ENCODE data around the gene RBM18. TPM values are rescaled to one million over a fixed set of nuclear protein-coding genes. Genes with fewer than 3 reads are reported as not detected.

RBM18 gene
- total RNA-seq, 2 donors from 2014 or later = 19.2 to 23.2 TPM

DNA sequence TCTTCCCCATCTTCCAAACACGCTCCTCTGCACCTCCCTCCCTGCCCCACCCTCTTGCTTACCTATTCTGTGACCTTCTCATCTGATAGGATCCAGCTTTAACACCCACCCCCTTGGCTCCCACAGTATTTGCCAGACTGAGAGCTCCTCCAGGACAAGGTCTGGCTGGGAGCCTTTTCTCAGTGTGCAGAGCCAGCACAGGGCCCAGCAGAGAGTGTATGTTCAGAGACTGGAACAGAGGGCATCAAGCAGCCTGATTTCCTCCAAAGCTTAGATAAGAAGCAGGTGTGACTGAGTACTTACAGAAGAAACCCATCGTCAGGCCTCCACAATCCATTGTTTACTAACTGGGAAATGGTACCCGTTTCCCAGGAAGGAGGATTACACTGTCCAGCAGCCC, 62.5 kb downstream of the RBM18 start:
- TF ChIP-seq, protein P1, sequence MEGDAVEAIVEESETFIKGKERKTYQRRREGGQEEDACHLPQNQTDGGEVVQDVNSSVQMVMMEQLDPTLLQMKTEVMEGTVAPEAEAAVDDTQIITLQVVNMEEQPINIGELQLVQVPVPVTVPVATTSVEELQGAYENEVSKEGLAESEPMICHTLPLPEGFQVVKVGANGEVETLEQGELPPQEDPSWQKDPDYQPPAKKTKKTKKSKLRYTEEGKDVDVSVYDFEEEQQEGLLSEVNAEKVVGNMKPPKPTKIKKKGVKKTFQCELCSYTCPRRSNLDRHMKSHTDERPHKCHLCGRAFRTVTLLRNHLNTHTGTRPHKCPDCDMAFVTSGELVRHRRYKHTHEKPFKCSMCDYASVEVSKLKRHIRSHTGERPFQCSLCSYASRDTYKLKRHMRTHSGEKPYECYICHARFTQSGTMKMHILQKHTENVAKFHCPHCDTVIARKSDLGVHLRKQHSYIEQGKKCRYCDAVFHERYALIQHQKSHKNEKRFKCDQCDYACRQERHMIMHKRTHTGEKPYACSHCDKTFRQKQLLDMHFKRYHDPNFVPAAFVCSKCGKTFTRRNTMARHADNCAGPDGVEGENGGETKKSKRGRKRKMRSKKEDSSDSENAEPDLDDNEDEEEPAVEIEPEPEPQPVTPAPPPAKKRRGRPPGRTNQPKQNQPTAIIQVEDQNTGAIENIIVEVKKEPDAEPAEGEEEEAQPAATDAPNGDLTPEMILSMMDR (IDR thresholded peaks at IDR 0.05) = no peak
- DNase-seq (ENCODE audit: low spot score) = no peak
- Histone ChIP-seq H3K27me3 (no peaks in the 10 kb centered on the region), H3K4me1 (no peaks in the 10 kb centered on the region), H3K4me3 (no peak overlapping the region), H3K36me3 (no peaks in the 10 kb centered on the region), H3K27ac (no peak overlapping the region), H3K9me3 (no peaks in the 10 kb centered on the region)

DNA sequence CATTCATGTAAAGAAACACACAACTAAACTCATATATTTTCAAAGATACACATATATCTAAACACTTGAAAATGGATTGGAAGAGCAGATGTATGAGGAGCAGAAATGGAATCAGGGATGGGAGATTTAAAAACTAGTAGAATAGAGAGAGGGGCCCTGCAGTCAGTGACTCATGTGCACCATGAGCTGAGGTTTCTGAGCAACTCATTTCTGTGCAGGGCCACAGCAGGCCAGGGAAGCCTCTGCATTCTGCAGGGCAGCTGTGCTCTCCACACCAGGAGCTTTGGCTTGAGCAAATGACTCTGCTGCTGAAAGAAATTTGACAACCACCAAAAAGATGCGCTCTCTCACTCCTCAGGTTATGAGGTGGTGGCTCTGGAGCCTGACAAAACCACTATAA, 63.0 kb downstream of the RBM18 start:
- no peaks in the 10 kb centered on the region for H3K27me3 ChIP-seq
- no peaks in the 10 kb centered on the region for H3K4me1 ChIP-seq
- H3K36me3 ChIP-seq = no peaks in the 10 kb centered on the region
- H3K27ac ChIP-seq = no peak overlapping the region
- H3K9me3 ChIP-seq = no peaks in the 10 kb centered on the region
- DNase-seq (ENCODE audit: low spot score) = no peak
- H3K4me3 ChIP-seq = no peak overlapping the region
- TF ChIP-seq, protein P1 (IDR thresholded peaks at IDR 0.05) = no peak

DNA sequence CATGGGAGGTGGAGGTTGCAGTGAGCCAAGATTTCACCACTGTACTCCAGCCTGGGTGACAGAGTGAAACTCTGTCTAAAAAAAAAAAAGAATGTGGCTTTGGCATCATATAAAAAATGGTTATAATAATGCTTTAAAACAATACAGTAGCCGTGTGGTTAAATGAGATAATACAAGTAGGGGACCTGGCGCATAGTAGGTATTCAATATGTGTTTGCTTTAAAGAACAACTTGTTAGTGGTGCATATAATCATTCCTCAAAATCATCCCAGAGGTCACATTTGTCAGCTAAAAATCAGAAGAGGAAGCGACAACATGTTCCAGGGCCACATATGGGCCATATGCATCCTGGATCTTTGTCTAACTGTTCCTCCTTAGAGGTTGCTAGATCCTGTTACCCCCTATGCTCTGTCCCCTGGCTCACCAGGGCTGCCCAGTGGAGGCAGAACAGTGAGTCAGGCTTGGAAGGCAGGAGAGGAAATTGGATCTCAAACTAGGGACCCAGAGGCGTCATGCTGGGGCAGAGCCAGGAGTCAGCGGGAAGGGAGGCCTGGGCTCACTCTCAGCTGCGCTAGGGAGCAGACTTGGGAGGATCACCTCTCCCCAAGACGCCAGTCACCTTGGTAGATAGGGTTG, 63.6 kb downstream of the RBM18 start:
- Histone ChIP-seq H3K36me3 (no peaks in the 10 kb centered on the region), H3K4me3 (no peak overlapping the region), H3K27ac (no peak overlapping the region), H3K4me1 (no peaks in the 10 kb centered on the region), H3K9me3 (no peaks in the 10 kb centered on the region), H3K27me3 (no peaks in the 10 kb centered on the region)
- DNase-seq (ENCODE audit: low spot score) = no peak
- TF ChIP-seq, protein P1 (IDR thresholded peaks at IDR 0.05) = no peak

DNA sequence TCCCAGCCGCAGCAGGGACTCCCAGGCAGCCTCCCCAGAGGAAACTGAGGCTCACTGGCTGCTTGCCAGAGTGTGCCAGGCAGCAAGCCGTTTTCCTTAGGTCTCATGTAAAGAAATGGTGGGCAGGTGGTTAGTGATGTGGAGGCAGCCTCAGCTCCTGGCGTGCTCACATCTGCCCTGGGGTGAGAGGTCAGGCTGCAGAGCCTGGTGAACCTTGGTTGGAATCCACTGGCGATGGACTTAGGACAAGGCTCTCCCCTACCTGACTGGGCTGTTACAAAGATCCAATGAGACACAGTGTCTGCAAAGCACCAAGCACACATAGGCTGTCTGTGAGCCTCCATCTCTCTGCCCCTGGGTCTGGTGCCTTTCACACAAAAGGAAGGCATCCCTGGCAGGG, 66.8 kb downstream of the RBM18 start:
- no peaks in the 10 kb centered on the region for H3K27me3 ChIP-seq

DNA sequence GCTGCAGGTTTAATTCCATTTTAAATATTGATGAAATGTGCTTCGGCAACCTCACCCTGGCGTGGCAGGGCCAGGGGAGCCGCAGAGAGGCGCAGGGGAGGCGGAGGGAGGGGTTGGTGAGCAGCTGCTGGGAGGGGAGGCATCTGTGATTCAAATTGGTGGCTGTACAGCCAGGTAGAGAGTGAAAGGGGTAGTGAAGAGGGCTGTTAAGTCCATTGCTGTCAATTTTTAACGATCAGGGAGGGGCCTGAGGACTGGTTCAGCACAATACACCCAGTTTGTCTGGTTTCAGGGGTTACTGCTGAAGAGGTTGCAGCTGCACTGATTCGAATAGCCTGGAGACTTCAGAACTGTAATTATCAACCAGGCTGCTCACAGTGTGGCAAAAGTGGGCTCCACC, 67.2 kb downstream of the RBM18 start:
- Histone ChIP-seq H3K27me3 (no peaks in the 10 kb centered on the region), H3K36me3 (no peaks in the 10 kb centered on the region), H3K4me1 (no peaks in the 10 kb centered on the region), H3K9me3 (no peaks in the 10 kb centered on the region), H3K4me3 (no peak overlapping the region), H3K27ac (no peak overlapping the region)
- TF ChIP-seq, protein P1 (IDR thresholded peaks at IDR 0.05) = no peak
- DNase-seq (ENCODE audit: low spot score) = no peak

More for the DNA sequence above, 66.8 kb downstream of the RBM18 start:
- H3K9me3 ChIP-seq = no peaks in the 10 kb centered on the region
- no peak overlapping the region for H3K4me3 ChIP-seq
- H3K36me3 ChIP-seq = no peaks in the 10 kb centered on the region
- no peak overlapping the region for H3K27ac ChIP-seq
- no peak for DNase-seq (ENCODE audit: low spot score)
- H3K4me1 ChIP-seq = no peaks in the 10 kb centered on the region
- TF ChIP-seq, protein P1 (IDR thresholded peaks at IDR 0.05) = no peak

DNA sequence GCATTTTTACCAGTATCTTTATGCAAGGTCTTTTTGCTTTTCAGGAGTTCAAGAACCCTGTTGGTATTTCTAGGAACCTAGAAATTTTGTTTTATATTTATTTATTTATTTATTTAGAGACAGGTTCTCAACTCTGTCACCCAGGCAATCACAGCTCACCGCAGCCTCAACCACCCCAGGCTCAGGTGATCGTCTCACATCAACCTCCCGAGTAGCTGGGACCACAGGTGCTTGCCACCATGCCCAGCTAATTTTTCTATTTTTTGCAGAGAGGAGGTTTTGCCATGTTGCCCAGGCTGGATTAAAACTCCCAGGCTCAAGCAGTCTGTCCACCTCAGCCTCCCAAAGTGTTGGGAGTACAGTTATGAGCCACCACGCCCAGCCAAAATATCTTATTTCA, 68.8 kb downstream of the RBM18 start:
- Histone ChIP-seq H3K4me1 (no peaks in the 10 kb centered on the region), H3K27me3 (no peaks in the 10 kb centered on the region), H3K27ac (no peak overlapping the region), H3K36me3 (no peaks in the 10 kb centered on the region), H3K9me3 (no peaks in the 10 kb centered on the region), H3K4me3 (no peak overlapping the region)
- DNase-seq (ENCODE audit: low spot score) = no peak
- TF ChIP-seq, protein P1 (IDR thresholded peaks at IDR 0.05) = no peak
